NCI-H2227 (cell line): ENCODE data around the gene ATAD3C.
"Not testable (repeated sequence)": the region's sequence is repeated elsewhere in the genome, so short reads cannot be mapped to it uniquely, and the experiment has no call there.

Experiments
- DNase-seq: peaks from one replicate; lab custom pipeline; 2025; ENCODE audit not compliant: unreplicated experiment; lab: John Stamatoyannopoulos, UW

The ATAD3C gene

GRCh38 chr1:1468196-1468985, 18.9 kb downstream of the ATAD3C start:
- DNase-seq, result not testable (repeated sequence)

GRCh38 chr1:1470626-1471388, 21.3 kb downstream of the ATAD3C start:
- DNase-seq, result no peak

DNA sequence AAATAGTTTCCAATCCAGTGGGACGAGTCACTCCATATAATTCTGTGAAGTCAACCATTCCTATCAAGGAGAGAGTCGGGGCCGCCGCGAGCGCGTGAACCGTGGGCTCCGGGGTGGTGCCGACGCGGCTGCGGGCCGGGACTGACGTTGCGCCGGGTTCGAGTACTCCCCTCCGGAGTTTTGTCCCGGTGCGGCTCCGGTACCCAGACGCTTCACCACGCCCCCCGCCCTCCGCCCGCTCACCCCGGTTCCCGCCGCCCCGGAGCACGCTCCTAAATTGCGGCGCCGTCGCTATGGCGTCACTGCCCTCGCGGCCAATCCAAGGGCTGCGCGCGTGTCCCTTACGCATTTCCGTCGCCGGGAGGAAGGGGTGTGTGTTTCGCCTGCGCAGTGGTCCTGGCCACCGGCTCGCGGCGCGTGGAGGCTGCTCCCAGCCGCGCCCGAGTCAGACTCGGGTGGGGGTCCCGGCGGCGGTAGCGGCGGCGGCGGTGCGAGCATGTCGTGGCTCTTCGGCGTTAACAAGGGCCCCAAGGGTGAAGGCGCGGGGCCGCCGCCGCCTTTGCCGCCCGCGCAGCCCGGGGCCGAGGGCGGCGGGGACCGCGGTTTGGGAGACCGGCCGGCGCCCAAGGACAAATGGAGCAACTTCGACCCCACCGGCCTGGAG, 22.0 kb downstream of the ATAD3C start, which contains the start of gene ATAD3B:
Gene ATAD3B (plus strand): TSS at position 377 of the 664 bp plus-strand sequence. CDS start 120 bp downstream, at position 497.
- peak; percentile 96 for DNase-seq

DNA sequence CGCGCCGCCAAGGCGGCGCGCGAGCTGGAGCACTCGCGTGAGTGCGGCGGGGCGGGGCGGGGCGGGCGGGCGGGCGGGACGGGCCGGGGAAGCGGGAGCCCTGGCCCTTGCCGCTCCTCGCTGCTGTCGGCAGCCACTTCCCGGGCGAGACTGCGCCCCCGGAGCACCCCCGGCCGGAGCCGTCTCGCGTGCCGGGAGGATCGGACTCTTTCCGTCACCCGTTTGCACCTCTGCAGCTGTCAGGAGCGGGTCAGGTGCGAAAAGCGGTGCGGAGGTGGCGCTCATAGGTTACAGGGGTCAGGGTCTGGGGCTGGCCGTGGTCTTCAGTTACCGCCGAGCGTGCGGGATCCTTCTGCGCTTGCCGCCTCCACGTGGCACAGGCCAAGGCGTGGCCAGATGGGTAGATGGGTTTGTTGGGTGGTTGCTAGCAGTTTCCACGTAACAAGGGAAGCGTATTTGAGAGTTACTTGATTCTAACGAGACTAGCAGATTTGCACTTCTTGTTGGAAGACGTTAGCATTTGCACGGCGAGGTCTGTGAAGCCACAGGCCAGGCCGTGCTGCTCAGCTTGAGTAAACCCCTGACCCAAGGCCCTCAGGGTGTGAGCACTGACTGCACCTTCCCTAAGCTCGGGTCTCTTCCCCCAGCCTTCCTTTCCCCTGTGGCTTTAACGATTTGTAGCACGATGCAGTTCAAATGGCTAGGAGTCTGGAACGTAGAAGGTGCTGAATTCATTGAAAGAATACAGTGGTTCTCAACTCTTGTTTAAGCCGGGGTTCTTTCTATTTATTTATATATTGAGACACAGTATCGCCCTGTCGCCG, 22.8 kb downstream of the ATAD3C start:
- DNase-seq, result not testable (repeated sequence)

DNA sequence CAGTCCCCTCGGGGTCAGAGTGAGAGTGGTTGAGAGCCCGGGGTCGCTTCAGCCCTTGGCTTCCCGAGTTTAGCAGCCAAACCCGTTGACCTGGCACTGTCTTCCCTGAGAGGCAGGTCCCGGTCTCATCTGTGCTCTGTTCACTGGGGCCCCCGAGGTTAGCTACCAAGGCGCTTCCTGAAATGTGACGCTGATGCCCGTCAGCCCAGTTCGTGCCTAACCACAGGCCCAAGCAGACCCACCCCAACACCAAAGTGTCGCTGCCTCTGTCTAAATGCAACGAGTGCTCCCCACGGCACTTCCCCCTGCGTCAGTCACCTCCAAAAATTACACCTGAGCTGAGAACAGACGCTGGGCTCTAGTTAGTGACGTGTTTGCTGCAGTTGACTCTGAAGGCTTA, 26.5 kb downstream of the ATAD3C start:
- DNase-seq, result not testable (repeated sequence)

DNA sequence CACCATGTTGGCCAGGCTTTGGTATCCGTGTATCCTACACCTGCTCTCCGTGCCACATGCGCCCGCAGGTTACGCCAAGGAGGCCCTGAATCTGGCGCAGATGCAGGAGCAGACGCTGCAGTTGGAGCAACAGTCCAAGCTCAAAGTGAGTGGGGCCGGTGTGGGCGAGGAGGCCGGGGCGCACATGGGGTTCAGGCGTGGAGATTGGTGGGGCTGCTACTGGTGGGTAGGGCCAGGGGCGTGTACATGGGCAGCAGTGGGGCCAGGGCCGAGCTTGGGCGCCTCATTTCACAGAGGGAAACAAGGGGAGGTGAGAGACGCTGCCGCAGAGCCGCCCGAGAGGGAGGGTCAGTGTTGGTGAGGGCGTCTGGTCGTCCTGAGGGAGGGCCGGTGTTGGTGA, 27.7 kb downstream of the ATAD3C start:
- no peak for DNase-seq

GRCh38 chr1:1479547-1480487, 30.3 kb downstream of the ATAD3C start:
- no peak for DNase-seq

DNA sequence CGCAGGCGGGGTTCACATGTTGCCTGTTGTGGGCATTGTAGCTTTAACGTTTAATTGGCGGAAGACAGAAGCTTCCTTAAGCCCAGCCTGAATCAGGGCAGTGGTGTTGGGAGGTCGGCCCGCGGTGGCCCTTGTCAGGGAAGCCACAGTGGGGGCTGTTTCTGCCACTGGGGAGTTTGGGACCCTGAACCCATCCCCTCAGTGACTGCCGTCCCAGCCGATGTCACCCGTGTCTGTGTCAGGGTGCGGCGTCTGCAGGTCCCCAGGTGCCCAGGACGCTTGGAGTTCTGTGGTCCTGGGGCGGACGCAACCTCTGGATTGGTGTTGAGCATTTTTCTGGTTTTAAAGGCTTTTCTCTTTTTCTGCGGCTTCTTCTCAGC, 31.0 kb downstream of the ATAD3C start:
- DNase-seq, result not testable (repeated sequence)

- not testable (repeated sequence) for DNase-seq
These were observed 32.3 kb downstream of the ATAD3C start for GRCh38 chr1:1481811-1482210.

DNA sequence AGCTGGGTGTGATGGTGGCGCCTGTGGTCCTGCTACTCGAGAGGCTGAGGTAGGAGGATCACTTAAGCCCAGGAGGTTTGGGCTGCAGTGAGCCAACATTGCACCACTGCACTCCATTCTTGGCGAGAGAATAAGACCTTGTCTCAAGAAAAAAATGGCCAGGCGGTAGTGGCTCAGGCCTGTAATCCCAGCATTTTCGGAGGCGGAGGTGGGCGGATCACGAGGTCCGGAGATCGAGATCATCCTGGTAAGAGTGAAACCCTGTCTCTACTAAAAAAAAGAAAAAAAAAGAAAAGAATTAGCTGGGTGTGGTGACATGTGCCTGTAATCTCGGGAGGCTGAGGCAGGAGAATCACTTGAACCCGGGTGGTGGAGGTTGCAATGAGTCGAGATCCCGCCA, 33.4 kb downstream of the ATAD3C start:
- DNase-seq, result no peak

GRCh38 chr1:1483714-1484113, 34.2 kb downstream of the ATAD3C start:
- no peak for DNase-seq

DNA sequence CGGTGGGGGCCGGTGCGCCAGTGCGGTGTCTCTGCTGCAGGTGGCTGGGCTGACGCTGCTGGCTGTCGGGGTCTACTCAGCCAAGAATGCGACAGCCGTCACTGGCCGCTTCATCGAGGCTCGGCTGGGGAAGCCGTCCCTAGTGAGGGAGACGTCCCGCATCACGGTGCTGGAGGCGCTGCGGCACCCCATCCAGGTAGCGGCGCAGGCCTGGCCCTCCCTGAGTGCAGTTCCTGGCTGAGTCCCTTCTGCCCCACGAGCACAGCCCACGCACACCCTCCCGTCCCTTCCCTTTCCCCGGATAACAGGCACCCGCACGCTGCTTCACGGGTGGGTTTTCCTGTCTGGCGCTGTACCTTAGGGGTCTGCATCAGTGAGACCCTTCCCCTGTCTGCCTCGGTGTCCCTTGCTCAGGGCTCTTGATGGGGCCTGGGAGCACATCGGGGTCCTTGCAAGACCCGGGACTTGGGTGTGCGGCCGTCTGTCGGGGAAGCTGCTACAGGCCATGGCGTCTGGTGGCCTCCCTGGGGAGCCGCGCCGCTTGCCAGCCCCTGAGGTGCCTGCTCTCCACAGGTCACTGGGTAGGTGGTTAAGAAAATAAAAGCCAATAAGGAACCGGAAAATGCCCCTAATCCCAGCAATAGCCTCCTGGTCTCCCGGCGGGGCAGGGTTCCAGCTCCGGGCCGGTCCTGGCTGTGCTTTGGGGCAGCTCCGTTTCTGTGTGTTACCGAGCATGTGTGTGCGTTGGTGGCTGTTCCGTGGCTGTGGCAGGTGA, 35.7 kb downstream of the ATAD3C start:
- not testable (repeated sequence) for DNase-seq

GRCh38 chr1:1485755-1486317, 36.3 kb downstream of the ATAD3C start:
- not testable (repeated sequence) for DNase-seq

DNA sequence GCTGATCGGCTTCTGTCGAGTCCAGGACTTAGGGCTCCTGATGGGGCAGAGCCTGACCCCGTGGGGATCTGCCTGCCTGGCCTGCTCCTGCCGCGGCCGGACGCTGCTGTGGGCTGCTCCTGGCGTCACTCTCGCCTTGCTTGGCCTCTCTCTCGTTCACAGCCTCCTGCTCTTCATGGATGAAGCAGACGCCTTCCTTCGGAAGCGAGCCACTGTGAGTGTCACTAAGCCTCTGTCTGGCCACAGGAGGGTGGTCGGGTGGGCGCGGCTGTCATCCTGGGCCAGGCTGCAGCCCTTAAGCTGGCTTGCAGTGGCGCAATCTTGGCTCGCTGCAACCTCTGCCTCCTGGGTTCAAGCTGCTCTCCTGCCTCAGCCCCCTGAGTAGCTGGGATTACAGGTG, 38.2 kb downstream of the ATAD3C start:
- DNase-seq, result no peak

DNA sequence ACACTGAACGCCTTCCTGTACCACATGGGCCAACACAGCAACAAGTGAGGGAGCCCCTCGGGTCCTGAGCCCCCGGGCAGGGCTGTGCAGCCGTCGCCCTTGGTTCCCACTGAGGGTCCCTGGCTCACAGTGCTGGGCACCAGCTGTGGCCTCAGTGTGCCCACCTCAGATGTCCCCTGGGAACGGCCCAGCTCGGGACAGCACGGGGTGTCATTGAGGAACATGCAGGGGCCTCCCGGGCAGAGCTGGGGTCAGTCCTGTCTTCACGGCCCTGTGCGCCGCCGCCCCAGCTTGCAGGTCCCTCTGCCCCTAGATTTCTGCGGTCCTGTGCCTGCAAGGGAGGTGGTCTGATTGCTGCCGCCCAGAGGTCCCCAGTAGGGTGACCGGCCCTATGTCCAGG, 39.7 kb downstream of the ATAD3C start:
- DNase-seq, result no peak

GRCh38 chr1:1489861-1490260, 40.4 kb downstream of the ATAD3C start:
- DNase-seq, result no peak

DNA sequence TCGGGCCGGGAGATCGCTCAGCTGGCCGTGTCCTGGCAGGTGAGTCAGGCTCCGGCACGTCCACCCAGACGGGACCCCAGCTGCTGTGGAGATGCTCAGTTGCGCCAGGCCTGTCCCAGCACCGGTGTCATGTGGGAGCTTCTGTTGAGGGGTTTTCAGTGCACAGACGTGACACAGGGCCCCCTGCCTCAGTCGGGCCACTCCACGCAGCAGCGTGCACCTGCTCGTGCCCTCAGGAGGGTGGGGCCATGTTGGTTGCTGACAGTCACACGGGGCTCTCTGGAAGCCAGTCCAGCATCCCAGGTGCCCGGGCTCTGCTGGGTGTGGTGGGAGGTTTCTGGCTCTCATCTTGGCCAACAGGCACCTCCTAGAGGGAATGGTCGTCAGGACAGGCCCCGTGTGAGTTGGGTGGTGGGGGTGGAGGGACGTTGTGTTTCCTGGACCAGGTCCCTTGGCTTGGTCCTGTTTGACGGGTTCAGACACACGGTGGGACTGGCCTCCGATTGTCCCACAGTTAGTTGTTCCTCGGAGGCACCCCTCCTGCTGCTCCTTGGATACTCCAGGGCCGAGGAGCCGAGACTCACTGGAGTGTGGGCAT, 41.2 kb downstream of the ATAD3C start:
- DNase-seq, result no peak

- no peak for DNase-seq
These were observed 42.1 kb downstream of the ATAD3C start for GRCh38 chr1:1491601-1492000.
